ENCODE results near the gene TMIGD1.

The TMIGD1 gene

DNA sequence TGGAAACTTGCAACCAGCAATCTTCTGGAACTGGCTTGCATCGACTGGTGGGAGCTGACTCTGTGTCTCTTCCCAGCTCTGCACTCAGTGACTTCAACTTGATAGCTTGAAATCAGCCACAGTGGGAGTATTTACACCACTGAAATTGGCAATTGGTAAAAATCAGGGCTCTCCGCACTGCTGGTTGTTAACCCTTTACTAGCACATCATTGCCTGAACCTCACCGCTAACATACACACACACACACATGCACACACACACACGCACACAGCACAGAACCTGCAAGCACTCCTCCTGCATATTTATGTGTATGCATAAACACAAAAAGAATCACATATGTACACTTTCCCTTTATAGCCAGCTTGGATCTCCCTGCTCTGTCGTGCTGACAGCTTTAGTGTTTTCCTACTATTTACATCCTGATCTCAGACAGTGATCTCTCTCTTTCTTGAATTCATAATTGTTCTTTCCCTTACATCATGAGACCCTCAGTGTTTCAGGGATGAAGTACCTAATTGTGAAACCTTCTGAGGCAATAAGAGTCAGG is 7.9 kb upstream of the TMIGD1 start:
- ChIA-PET POLR2A (no interaction called here), CTCF (interaction anchor here (1.1 to 10.2 kb wide), 19 partner anchors 7 to 374 kb away, joined by 3 to 158 read pairs (median 7); partner anchors contain the start of genes BLMH and GOSR1)
- DNase-seq (ENCODE audit: extremely low spot score), result no peak
- no peak for TF ChIP-seq CTCF (IDR thresholded peaks at IDR 0.05; ENCODE audit: control extremely low read depth, extremely low read depth, low read depth, missing control alignments)

DNA sequence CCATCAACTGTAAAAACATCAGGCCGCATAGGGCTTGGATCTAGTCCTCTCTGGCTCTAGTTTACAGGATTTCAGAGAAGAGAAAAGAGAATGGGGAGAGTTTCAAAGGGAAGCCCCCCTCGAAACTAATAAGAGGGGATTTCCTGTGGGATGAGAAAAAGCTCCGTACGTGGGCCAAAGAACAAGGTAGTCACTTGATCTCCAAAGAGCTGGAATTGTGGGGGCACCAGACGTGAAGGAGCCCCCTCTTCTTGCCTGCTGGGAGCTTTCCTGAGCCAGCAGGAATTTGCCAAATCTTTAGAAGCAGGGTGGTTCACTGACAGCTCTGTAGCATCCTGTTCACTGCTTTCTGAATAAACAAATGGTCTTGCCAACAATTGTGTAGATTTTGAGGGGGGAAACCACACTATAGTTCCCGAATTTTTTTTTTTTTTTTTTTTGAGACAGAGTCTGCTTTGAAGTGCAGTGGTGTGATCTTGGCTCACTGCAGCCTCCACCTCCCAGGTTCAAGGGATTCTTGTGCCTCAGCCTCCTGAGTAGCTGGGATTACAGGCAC is 7.0 kb upstream of the TMIGD1 start:
- ChIA-PET POLR2A (no interaction called here), CTCF (interaction anchor here (0.8 to 10.2 kb wide), 27 partner anchors 8 to 486 kb away, joined by 3 to 158 read pairs (median 5); partner anchors contain the start of genes BLMH, CRLF3, GOSR1 and SSH2)
- DNase-seq (ENCODE audit: extremely low spot score), result no peak
- no peak for TF ChIP-seq CTCF (IDR thresholded peaks at IDR 0.05; ENCODE audit: control extremely low read depth, extremely low read depth, low read depth, missing control alignments)

DNA sequence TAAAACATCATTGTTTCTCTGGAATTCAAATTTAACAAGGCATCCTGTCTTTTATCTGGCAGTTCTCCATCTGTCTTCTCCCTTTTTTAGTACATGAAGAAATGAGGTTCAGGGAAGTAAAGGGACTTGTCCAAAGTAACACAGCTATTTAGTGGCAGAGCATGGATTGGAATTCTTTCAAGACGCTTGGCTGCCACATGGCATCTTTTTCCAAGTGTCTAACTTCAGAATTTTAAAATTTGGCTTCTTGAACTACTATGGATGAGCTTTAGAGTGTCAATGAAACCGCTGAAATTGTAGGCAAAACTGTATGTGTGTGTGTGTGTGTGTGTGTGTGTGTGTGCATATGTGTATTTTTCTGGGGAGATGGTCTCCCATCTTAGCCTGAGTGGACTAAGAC is 5.2 kb upstream of the TMIGD1 start:
- POLR2A ChIA-PET, result interaction anchor here (0.6 kb wide), 1 partner anchor 245 kb away, joined by 3 read pairs; no protein-coding TSS in a partner anchor
- CTCF ChIA-PET, result interaction anchor here (1.1 to 10.2 kb wide), 16 partner anchors 10 to 409 kb away, joined by 3 to 158 read pairs (median 6); partner anchors contain the start of gene SSH2
- no peak for DNase-seq (ENCODE audit: extremely low spot score)
- TF ChIP-seq CTCF (IDR thresholded peaks at IDR 0.05; ENCODE audit: control extremely low read depth, extremely low read depth, low read depth, missing control alignments), result no peak

DNA sequence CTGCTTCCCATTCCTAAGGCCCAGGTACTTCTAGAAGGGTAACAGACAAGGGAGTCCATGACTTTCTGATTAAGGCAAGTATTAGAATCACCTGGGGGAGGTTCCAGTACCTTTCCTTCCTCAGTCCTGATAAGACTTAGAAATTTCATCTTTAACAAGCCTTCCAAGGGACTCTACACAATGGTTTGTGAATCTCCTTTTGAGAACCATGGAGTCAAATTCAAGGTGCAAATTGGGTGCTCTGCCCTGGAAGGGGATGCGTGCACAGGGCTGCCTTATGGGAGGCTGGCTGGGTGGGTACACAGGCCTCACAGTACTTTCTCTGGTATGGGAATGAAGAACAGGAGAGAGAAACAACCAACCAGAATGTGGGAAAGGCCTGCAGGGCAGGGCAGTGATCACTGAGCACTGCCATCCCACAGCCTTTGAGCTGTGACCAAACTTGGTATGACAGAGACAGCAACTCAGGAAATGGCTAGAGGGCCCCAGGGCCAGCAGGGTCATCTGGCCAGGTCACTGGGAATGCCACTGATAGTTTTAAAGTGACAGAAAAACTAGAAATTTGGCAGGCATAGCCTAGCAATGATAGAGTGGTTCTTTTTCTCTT is 3.6 kb upstream of the TMIGD1 start:
- DNase-seq (ENCODE audit: extremely low spot score), result no peak
- POLR2A ChIA-PET, result no interaction called here
- no peak for TF ChIP-seq CTCF (IDR thresholded peaks at IDR 0.05; ENCODE audit: control extremely low read depth, extremely low read depth, low read depth, missing control alignments)
- CTCF ChIA-PET, result interaction anchor here (0.9 to 10.2 kb wide), 18 partner anchors 8 to 244 kb away, joined by 3 to 158 read pairs (median 8); no protein-coding TSS in a partner anchor

- CTCF ChIA-PET, result interaction anchor here (0.7 to 10.2 kb wide), 39 partner anchors 9 to 528 kb away, joined by 3 to 158 read pairs (median 4); partner anchors contain the start of genes BLMH and CRLF3
- peak; percentile 33 for DNase-seq (ENCODE audit: extremely low spot score)
- peak; percentile 56 for TF ChIP-seq CTCF (IDR thresholded peaks at IDR 0.05; ENCODE audit: control extremely low read depth, extremely low read depth, low read depth, missing control alignments)
- POLR2A ChIA-PET, result no interaction called here
Observed at GRCh38 chr17:30336369-30337171, 2.7 kb upstream of the TMIGD1 start.

- DNase-seq (ENCODE audit: extremely low spot score), result no peak
- POLR2A ChIA-PET, result no interaction called here
- no peak for TF ChIP-seq CTCF (IDR thresholded peaks at IDR 0.05; ENCODE audit: control extremely low read depth, extremely low read depth, low read depth, missing control alignments)
- CTCF ChIA-PET, result interaction anchor here (0.9 to 10.2 kb wide), 8 partner anchors 8 to 240 kb away, joined by 3 to 158 read pairs (median 14); partner anchors contain the start of gene BLMH
Observed at GRCh38 chr17:30334421-30334820, 564 bp upstream of the TMIGD1 start.
